ENCODE data around the gene KIF3C. TPM values are rescaled to one million over a fixed set of nuclear protein-coding genes. Genes with fewer than 3 reads are reported as not detected.

The KIF3C gene
- polyA plus RNA-seq, 4 donors: 14.9 to 21.2 (median 17.5) TPM

DNA sequence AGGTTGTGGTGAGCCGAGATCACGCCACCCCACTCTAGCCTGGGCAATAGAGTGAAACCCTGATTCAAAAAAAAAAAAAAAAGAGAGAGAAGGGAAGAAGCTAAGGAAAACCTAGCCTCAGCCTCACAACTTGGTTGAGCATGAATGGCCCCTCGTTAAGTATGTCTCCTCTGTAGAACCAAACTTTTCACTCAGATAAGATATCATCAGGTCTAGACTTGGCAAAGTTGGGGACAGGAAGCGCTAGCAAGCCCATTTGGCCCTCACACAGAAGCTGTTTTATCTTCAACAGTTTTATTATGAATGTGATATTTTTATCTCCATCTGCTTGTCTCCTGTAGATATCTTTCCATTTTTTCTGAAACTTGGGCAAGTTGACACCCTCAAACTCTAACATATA lies 100.5 kb downstream of the KIF3C start:
- no peak for DNase-seq (ENCODE audit: low read depth in 4 of 4, low spot score in 3 of 4)

DNA sequence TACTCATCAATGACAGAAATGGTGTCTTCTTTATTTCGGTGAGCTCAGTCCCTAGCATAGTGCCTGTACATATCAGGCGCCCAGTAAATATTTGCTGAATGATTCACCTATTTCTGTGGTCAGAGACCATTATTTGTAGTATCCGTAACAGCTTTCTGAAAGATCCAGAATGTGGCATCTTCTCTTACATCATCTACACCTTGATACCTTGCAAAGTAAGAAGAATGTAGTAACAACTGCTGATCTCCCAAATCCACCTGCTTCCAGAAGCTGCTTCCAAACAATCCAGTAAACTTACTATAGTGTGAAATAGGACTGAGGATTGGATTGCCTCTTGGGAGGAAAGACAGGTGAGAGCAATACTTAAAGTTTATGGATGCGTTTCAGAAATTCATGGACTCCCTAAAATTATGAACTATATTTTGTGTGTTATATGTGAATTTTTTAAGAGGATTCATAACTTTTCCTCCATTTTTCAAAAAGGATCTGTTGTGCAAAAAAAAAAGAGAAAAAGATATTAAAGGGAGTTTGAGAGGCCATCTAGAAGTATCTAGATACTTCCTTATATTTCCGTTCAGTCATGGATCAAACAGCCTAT lies 103.1 kb downstream of the KIF3C start:
- no peak for DNase-seq (ENCODE audit: low read depth in 4 of 4, low spot score in 3 of 4)

DNA sequence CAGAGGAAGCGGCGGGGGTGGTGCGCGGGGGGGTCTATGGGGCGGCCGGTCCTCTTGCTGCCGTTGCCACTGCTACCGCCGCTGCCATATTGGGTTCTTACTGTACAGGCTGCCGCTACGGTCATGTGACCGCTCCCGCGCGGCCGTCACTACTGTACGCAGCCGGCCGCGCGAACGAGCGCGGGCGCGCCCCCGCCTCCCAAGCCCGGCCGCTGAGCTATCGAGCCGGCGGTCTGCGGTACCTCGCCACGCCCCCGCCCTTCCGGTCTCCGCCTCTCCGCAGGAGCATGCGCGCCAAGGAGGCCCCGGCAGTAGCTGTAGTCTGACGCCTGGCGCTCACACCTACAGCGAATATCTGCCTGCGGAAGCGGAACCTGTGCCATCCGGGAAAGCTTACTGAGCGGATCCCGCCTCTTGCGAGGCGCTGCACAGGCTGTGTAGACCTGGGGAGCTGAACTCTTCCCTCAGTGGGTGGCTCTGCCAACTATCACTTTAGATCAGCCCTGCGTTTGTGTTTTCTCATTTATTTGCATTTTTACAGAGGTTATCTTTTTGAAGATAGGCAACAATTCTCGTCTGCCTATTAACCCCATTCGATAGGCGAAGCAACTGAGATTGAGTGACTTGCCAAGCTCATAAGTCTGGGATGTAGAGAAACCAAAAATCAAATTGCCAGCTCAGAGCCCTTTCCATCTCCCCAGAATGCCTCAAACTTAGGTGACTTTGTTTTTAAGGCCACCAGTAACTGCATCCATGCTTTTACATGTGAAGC lies 103.8 kb downstream of the KIF3C start, which contains the start of gene ASXL2:
Gene ASXL2, minus strand, starts transcription at position 127 of the 772 bp plus-strand sequence. CDS start 265 bp downstream, outside the sequence.
- DNase-seq (ENCODE audit: low read depth in 4 of 4, low spot score in 3 of 4): peak; percentile 92 to 96 (median 94)

DNA sequence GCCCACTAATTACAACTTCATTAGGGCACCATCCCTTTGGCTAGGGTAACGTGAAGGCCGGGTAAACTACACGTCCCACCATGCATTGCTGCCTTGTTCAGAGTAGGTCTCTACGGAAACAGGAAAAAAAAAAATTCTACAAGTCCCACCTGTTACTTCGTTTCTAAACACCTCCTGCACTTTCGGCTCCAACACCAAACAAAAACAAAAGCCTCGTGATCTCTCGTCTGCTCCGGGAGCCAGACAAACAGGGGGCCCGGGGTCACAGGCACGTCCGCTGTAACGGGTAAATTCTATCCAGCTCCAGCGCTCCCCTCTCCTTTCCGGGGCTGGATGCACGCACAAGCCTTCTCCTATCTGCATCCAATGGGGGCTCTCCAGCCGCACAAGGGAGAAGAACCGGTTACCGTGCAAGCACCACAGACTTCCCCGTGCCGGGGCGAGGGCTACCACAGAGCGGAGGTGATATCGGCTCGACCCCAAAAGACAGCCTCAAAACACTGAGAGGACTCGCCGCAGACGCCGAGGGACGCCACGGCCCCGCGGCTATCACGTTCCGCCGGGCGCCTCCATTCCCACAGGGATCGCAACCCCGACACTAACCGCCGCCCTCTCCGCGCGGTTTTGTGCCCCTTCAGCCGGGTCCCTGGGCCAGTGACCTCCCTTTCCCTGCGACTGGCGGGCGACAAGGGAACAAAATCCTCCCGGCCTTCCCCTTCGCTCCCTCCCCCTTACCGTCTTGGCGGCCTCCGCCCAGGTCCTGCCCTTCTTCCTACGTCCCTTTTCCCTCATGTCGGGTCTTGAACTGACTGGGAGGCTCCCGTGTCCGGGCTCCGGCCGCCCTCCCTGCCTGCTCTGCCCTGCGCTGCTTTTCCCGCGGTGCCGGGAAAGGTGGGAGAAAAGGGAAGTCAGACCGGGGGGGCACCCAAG lies 104.6 kb downstream of the KIF3C start:
- DNase-seq (ENCODE audit: low read depth in 4 of 4, low spot score in 3 of 4): peak; percentile 31 to 64 (median 46)

Other genes starting within 250 kb of the KIF3C start
- 10 to 100 TPM; 15.6 to 23.5 (median 20.2) TPM for gene ASXL2, start 104.0 kb downstream of the KIF3C start, polyA plus RNA-seq (ENCODE audit: insufficient read length in 4 of 4)
- gene RAB10, start 51.6 kb upstream of the KIF3C start, polyA plus RNA-seq (ENCODE audit: insufficient read length in 4 of 4): 100 to 1,000 TPM; 111 to 168 (median 144) TPM
- 1 to 10 TPM; 6.0 to 8.7 (median 6.6) TPM for gene GAREM2, start 190.6 kb upstream of the KIF3C start, polyA plus RNA-seq (ENCODE audit: insufficient read length in 4 of 4)